Transverse colon (tissue), 4 donors: ENCODE data around the gene CABP4. TPM values are rescaled to one million over a fixed set of nuclear protein-coding genes. Genes with fewer than 3 reads are reported as not detected.

Experiments used
- DNase-seq: peaks from one replicate; pipeline ENCODE4 v3.0.0-alpha.2; 2019
- H3K27ac ChIP-seq, 4 donors: fragments of 200-600 bp; sonication (generic); 2 replicates each; pipeline ENCODE4 v1.5.1; 2016 to 2018; ENCODE audit warnings: inconsistent platforms in 4 of 4
- H3K27me3 ChIP-seq: fragments of 200-600 bp; sonication (generic); 2 replicates; pipeline ENCODE4 v1.5.1; 2017; ENCODE audit warnings: inconsistent platforms
- H3K36me3 ChIP-seq, 4 donors: fragments of 200-600 bp; sonication (generic); 2 replicates each; pipeline ENCODE4 v1.5.1; 2017 to 2019; ENCODE audit warnings: inconsistent platforms in 4 of 4
- H3K4me1 ChIP-seq, 4 donors: fragments of 200-600 bp; sonication (generic); 2 replicates each; pipeline ENCODE4 v1.5.1; 2017 to 2020; ENCODE audit warnings: inconsistent platforms in 4 of 4
- H3K4me3 ChIP-seq, 4 donors: fragments of 200-600 bp; sonication (generic); 1 replicate in 1 of 4; 2 replicates in 3 of 4; pipeline versions ENCODE4 v1.5.1 to v1.6.1; 2017 to 2019; ENCODE audit warnings: inconsistent platforms in 4 of 4
- H3K9me3 ChIP-seq, 2 donors: fragments of 200-600 bp; sonication (generic); 2 replicates each; pipeline ENCODE4 v1.5.1; 2017 to 2019; ENCODE audit warnings: inconsistent platforms in 2 of 2
- EP300 ChIP-seq: sonication (generic); formaldehyde crosslinking; IDR thresholded peaks from one replicate; pipeline ENCODE4 v1.6.1; 2017; ENCODE audit warnings: antibody characterized with exemption, low read depth
- POLR2A ChIP-seq: fragments of 450-650 bp; IDR thresholded peaks from one replicate; pipeline ENCODE4 v1.6.1; 2016; ENCODE audit warnings: antibody characterized with exemption, mild to moderate bottlenecking, moderate library complexity
- POLR2AphosphoS5 ChIP-seq, 3 donors: sonication (generic); formaldehyde crosslinking; IDR thresholded peaks; one replicate each; pipeline ENCODE4 v1.6.1; 2016; ENCODE audit warnings: antibody characterized with exemption in 3 of 3
- WGBS, 2 donors: methylation state at CpG; one replicate each; pipeline ENCODE4 v1.1.5; 2018; ENCODE audit warnings: low coverage in 1 of 2; 5-methylcytosine and 5-hydroxymethylcytosine counted together
- in situ Hi-C, 4 donors: fragments of 200-750 bp; cut with MboI; loops; one replicate each; pipeline versions ENCODE4 v1.15.0 to v1.15.1; 2017; ENCODE audit warnings: low sequenced_read_pairs in 3 of 4, low pct_ligation_motif_present in 1 of 4, low pct_unique_long_range_greater_than_20kb in 1 of 4
- intact Hi-C: fragments of 100-400 bp; cut with DNase I; formaldehyde crosslinking; loops from one replicate; pipeline ENCODE4 v1.15.1; 2023; ENCODE audit warnings: low total_unique reads
- total RNA-seq, 4 donors: library from RNA; depleted of rRNA; stranded (reverse); fragments of >200 nt; gene quantifications; one replicate each; pipeline ENCODE4 v1.1.0, GENCODE V29; 2016
- TF ChIP-seq, protein P1 (sequence below), 5 experiments: fragments of 200-600 bp in 3 of 5; fragments of 450-650 bp in 2 of 5; sonication (generic) in 3 of 5; IDR thresholded peaks; 1 replicate in 2 of 5; 2 replicates in 3 of 5; pipeline ENCODE4 v1.5.1; 2016 to 2017; ENCODE audit warnings: antibody characterized with exemption in 5 of 5, inconsistent platforms in 3 of 5, mild to moderate bottlenecking in 2 of 5, moderate library complexity in 1 of 5

Gene CABP4
- total RNA-seq, 4 donors from 2014 or later = 1.2 to 2.2 TPM; not detected in 2

- H3K36me3 ChIP-seq = peaks cover 0 to 10% (median 4%) of the 10 kb centered on the region in 4 donors
- no peak for TF ChIP-seq POLR2A
- in situ Hi-C loops (no loop called here), intact Hi-C loops (no loop called here)
- H3K9me3 ChIP-seq = no peaks in the 10 kb centered on the region
- WGBS, 2 donors = 96% methylated on average over 60 of the region's 65 CpGs; no CpG with 5 or more reads in 1 of the 2 donors
- H3K4me1 ChIP-seq = peaks cover 0 to 4% (median 0%) of the 10 kb centered on the region in 4 donors
- H3K27me3 ChIP-seq = no peaks in the 10 kb centered on the region
- no peak overlapping the region for H3K27ac ChIP-seq
- no peak overlapping the region for H3K4me3 ChIP-seq
- DNase-seq = no peak
Observed at GRCh38 chr11:67493548-67494370, 38.6 kb downstream of the CABP4 start.

DNA sequence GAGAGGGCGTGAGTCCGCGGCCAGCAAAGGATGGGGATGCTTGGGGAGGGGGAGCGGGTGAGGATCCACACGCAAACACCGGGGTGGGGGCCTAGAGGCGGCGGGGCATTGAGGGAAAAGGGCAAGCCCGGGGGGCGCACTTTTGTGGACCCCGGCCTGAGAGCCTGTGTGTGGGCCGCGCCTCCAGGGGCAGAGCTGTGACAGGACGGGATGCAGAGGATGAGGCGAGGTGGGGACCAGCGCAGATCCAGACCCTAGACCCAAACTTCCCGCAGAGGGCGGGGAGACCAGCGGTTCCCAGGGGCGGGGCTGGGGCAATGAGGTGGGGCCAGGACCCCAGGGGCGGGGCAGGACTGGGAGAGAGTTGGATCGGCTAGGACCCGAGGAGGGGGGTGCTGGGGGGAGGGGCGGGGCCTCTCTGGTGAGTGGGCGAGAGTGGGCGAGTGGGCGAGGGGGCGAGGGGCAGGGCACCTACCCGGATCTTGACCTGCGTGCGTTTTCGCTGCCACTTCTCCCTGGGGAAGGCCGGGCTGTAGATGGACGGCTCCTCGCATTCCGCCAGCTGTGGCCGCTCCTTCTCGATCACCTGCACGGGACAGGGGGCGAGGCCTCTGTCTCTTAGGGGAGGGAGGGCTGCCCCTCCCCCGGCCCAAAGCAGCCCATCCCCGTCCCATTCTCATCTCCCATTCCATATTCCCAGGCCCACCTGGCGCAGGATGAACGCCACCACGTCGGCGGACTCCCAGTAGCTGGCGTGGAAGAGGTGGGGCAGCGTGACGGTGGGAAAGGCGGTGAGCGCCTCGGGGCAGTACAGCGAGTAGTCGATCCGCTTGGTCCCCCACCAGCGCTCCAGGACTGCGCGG lies 39.4 kb downstream of the CABP4 start:
- no peak overlapping the region for H3K4me3 ChIP-seq
- TF ChIP-seq POLR2A (no peak), POLR2AphosphoS5 (IDR thresholded peaks at IDR 0.05) (no peak), EP300 (no peak)
- TF ChIP-seq, protein P1, sequence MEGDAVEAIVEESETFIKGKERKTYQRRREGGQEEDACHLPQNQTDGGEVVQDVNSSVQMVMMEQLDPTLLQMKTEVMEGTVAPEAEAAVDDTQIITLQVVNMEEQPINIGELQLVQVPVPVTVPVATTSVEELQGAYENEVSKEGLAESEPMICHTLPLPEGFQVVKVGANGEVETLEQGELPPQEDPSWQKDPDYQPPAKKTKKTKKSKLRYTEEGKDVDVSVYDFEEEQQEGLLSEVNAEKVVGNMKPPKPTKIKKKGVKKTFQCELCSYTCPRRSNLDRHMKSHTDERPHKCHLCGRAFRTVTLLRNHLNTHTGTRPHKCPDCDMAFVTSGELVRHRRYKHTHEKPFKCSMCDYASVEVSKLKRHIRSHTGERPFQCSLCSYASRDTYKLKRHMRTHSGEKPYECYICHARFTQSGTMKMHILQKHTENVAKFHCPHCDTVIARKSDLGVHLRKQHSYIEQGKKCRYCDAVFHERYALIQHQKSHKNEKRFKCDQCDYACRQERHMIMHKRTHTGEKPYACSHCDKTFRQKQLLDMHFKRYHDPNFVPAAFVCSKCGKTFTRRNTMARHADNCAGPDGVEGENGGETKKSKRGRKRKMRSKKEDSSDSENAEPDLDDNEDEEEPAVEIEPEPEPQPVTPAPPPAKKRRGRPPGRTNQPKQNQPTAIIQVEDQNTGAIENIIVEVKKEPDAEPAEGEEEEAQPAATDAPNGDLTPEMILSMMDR (IDR thresholded peaks at IDR 0.05) = no peak
- intact Hi-C loops (no loop called here), in situ Hi-C loops (no loop called here)
- H3K27ac ChIP-seq = no peak overlapping the region
- peaks cover 0 to 10% (median 4%) of the 10 kb centered on the region in 4 donors for H3K36me3 ChIP-seq
- no peaks in the 10 kb centered on the region for H3K9me3 ChIP-seq
- WGBS, 2 donors = 93 to 100% methylated on average over 7 to 59 of the region's 59 CpGs
- no peaks in the 10 kb centered on the region for H3K27me3 ChIP-seq
- no peak for DNase-seq
- no peaks in the 10 kb centered on the region for H3K4me1 ChIP-seq

- H3K27ac ChIP-seq = no peak overlapping the region
- H3K4me3 ChIP-seq = no peak overlapping the region
- in situ Hi-C loops = no loop called here
- H3K36me3 ChIP-seq = peaks cover 0 to 10% (median 3%) of the 10 kb centered on the region in 4 donors
- no peaks in the 10 kb centered on the region for H3K4me1 ChIP-seq
- TF ChIP-seq POLR2A (no peak), EP300 (no peak), POLR2AphosphoS5 (IDR thresholded peaks at IDR 0.05) (no peak)
- TF ChIP-seq, protein P1 (IDR thresholded peaks at IDR 0.05) = no peak
- no peak for DNase-seq
- H3K27me3 ChIP-seq = no peaks in the 10 kb centered on the region
- H3K9me3 ChIP-seq = no peaks in the 10 kb centered on the region
- intact Hi-C loops = no loop called here
- WGBS, 2 donors = 86% methylated on average over 16 of the region's 16 CpGs; no CpG with 5 or more reads in 1 of the 2 donors
Observed at GRCh38 chr11:67495234-67496005, 40.3 kb downstream of the CABP4 start.

DNA sequence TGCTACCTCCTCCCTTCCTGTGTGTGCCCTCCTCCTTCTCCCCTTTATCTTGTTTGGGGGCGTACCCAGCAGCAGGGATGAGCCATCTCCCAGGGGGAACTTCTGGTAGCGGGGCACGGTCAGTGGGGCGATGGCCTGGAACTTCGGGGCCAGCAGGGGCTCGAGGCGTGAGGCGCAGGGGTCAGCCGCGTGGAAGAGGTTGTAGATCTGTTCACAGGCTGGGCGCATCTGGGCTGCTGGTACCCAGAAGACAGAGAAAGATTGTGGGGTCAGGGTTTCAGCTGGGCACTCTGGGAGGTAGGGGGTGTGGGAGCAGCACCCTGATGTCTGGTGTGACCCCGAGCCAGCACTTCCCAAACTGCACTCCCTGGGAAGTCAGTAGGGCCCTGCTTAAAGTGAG lies 41.0 kb downstream of the CABP4 start:
- H3K4me1 ChIP-seq = no peaks in the 10 kb centered on the region
- H3K36me3 ChIP-seq = peaks cover 0 to 10% (median 2%) of the 10 kb centered on the region in 4 donors
- no peak overlapping the region for H3K27ac ChIP-seq
- intact Hi-C loops = no loop called here
- WGBS, 2 donors = 95% methylated on average over 9 of the region's 12 CpGs; no CpG with 5 or more reads in 1 of the 2 donors
- no peak overlapping the region for H3K4me3 ChIP-seq
- H3K27me3 ChIP-seq = no peaks in the 10 kb centered on the region
- TF ChIP-seq, protein P1 (IDR thresholded peaks at IDR 0.05) = no peak
- TF ChIP-seq POLR2A (no peak), EP300 (no peak), POLR2AphosphoS5 (IDR thresholded peaks at IDR 0.05) (no peak)
- no peaks in the 10 kb centered on the region for H3K9me3 ChIP-seq
- no peak for DNase-seq
- in situ Hi-C loops = no loop called here
